ENCODE results near the gene TXNL4B.

The TXNL4B gene

GRCh38 chr16:72123426-72123825, 30.0 kb upstream of the TXNL4B start:
- H3K27ac Mint-ChIP-seq, result no peak overlapping the region
- peaks cover 11% of the 10 kb centered on the region for H3K4me1 Mint-ChIP-seq
- H3K4me3 Mint-ChIP-seq, result no peak overlapping the region
- H3K27me3 Mint-ChIP-seq, result no peaks in the 10 kb centered on the region
- no peaks in the 10 kb centered on the region for H3K36me3 Mint-ChIP-seq
- no peak for ATAC-seq
- H3K9me3 Mint-ChIP-seq, result no peaks in the 10 kb centered on the region

GRCh38 chr16:72122916-72123315, 29.5 kb upstream of the TXNL4B start:
- H3K9me3 Mint-ChIP-seq, result no peaks in the 10 kb centered on the region
- H3K27ac Mint-ChIP-seq, result no peak overlapping the region
- no peak overlapping the region for H3K4me3 Mint-ChIP-seq

GRCh38 chr16:72122308-72122707, 28.9 kb upstream of the TXNL4B start:
- no peaks in the 10 kb centered on the region for H3K36me3 Mint-ChIP-seq
- H3K27ac Mint-ChIP-seq, result no peak overlapping the region
- H3K9me3 Mint-ChIP-seq, result no peaks in the 10 kb centered on the region
- ATAC-seq, result no peak
- H3K27me3 Mint-ChIP-seq, result no peaks in the 10 kb centered on the region
- no peak overlapping the region for H3K4me3 Mint-ChIP-seq
- H3K4me1 Mint-ChIP-seq, result peaks cover 11% of the 10 kb centered on the region

More at GRCh38 chr16:72122916-72123315, 29.5 kb upstream of the TXNL4B start:
- Mint-ChIP-seq H3K27me3 (no peaks in the 10 kb centered on the region), H3K4me1 (peaks cover 11% of the 10 kb centered on the region), H3K36me3 (no peaks in the 10 kb centered on the region)
- ATAC-seq, result no peak

- Mint-ChIP-seq H3K4me1 (peaks cover 4% of the 10 kb centered on the region), H3K36me3 (peaks cover 4% of the 10 kb centered on the region), H3K27ac (no peak overlapping the region), H3K4me3 (no peak overlapping the region), H3K9me3 (no peaks in the 10 kb centered on the region), H3K27me3 (no peaks in the 10 kb centered on the region)
- ATAC-seq, result no peak
Measured at GRCh38 chr16:72120026-72120425, 26.6 kb upstream of the TXNL4B start.

GRCh38 chr16:72113616-72113945, 20.2 kb upstream of the TXNL4B start:
- no peak overlapping the region for H3K4me3 Mint-ChIP-seq
- H3K27ac Mint-ChIP-seq, result no peak overlapping the region
- ATAC-seq, result no peak
- H3K36me3 Mint-ChIP-seq, result peaks cover 66% of the 10 kb centered on the region
- no peaks in the 10 kb centered on the region for H3K9me3 Mint-ChIP-seq
- no peaks in the 10 kb centered on the region for H3K4me1 Mint-ChIP-seq
- no peaks in the 10 kb centered on the region for H3K27me3 Mint-ChIP-seq

GRCh38 chr16:72112906-72113615, 19.6 kb upstream of the TXNL4B start:
- ATAC-seq, result no peak
- no peak overlapping the region for H3K4me3 Mint-ChIP-seq
- peaks cover 71% of the 10 kb centered on the region for H3K36me3 Mint-ChIP-seq
- no peaks in the 10 kb centered on the region for H3K4me1 Mint-ChIP-seq
- no peak overlapping the region for H3K27ac Mint-ChIP-seq
- no peaks in the 10 kb centered on the region for H3K9me3 Mint-ChIP-seq
- H3K27me3 Mint-ChIP-seq, result no peaks in the 10 kb centered on the region

- H3K9me3 Mint-ChIP-seq, result no peaks in the 10 kb centered on the region
- H3K4me3 Mint-ChIP-seq, result no peak overlapping the region
- no peaks in the 10 kb centered on the region for H3K27me3 Mint-ChIP-seq
- H3K4me1 Mint-ChIP-seq, result no peaks in the 10 kb centered on the region
- no peak overlapping the region for H3K27ac Mint-ChIP-seq
- no peak for ATAC-seq
- peaks cover 78% of the 10 kb centered on the region for H3K36me3 Mint-ChIP-seq
Measured at GRCh38 chr16:72112452-72112792, 19.0 kb upstream of the TXNL4B start.

- Mint-ChIP-seq H3K36me3 (peaks cover 83% of the 10 kb centered on the region), H3K27ac (no peak overlapping the region), H3K27me3 (no peaks in the 10 kb centered on the region), H3K4me3 (no peak overlapping the region), H3K4me1 (no peaks in the 10 kb centered on the region), H3K9me3 (no peaks in the 10 kb centered on the region)
- no peak for ATAC-seq
Measured at GRCh38 chr16:72111657-72112451, 18.4 kb upstream of the TXNL4B start.

GRCh38 chr16:72110662-72111615, 17.5 kb upstream of the TXNL4B start:
- H3K9me3 Mint-ChIP-seq, result no peaks in the 10 kb centered on the region
- no peak for ATAC-seq
- no peak overlapping the region for H3K4me3 Mint-ChIP-seq
- H3K4me1 Mint-ChIP-seq, result no peaks in the 10 kb centered on the region
- H3K27me3 Mint-ChIP-seq, result no peaks in the 10 kb centered on the region
- H3K27ac Mint-ChIP-seq, result no peak overlapping the region
- H3K36me3 Mint-ChIP-seq, result peaks cover 93% of the 10 kb centered on the region

- Mint-ChIP-seq H3K9me3 (no peaks in the 10 kb centered on the region), H3K36me3 (peaks cover 98% of the 10 kb centered on the region), H3K27me3 (no peaks in the 10 kb centered on the region), H3K27ac (no peak overlapping the region), H3K4me1 (no peaks in the 10 kb centered on the region), H3K4me3 (no peak overlapping the region)
- no peak for ATAC-seq
Measured at GRCh38 chr16:72109966-72110530, 16.6 kb upstream of the TXNL4B start.

- no peak overlapping the region for H3K4me3 Mint-ChIP-seq
- no peak for ATAC-seq
- no peak overlapping the region for H3K27ac Mint-ChIP-seq
- H3K4me1 Mint-ChIP-seq, result no peaks in the 10 kb centered on the region
- no peaks in the 10 kb centered on the region for H3K9me3 Mint-ChIP-seq
- H3K27me3 Mint-ChIP-seq, result no peaks in the 10 kb centered on the region
- H3K36me3 Mint-ChIP-seq, result peaks cover 99% of the 10 kb centered on the region
Measured at GRCh38 chr16:72109300-72109699, 15.9 kb upstream of the TXNL4B start.

GRCh38 chr16:72108353-72109102, 15.1 kb upstream of the TXNL4B start:
- H3K27ac Mint-ChIP-seq, result no peak overlapping the region
- H3K4me3 Mint-ChIP-seq, result no peak overlapping the region
- no peaks in the 10 kb centered on the region for H3K27me3 Mint-ChIP-seq
- no peaks in the 10 kb centered on the region for H3K4me1 Mint-ChIP-seq
- no peak for ATAC-seq
- peaks cover 99% of the 10 kb centered on the region for H3K36me3 Mint-ChIP-seq
- no peaks in the 10 kb centered on the region for H3K9me3 Mint-ChIP-seq

GRCh38 chr16:72107371-72107770, 14.0 kb upstream of the TXNL4B start:
- H3K4me1 Mint-ChIP-seq, result no peaks in the 10 kb centered on the region
- no peak overlapping the region for H3K27ac Mint-ChIP-seq
- peaks cover 99% of the 10 kb centered on the region for H3K36me3 Mint-ChIP-seq
- no peak overlapping the region for H3K4me3 Mint-ChIP-seq
- no peak for ATAC-seq
- no peaks in the 10 kb centered on the region for H3K27me3 Mint-ChIP-seq
- no peaks in the 10 kb centered on the region for H3K9me3 Mint-ChIP-seq

GRCh38 chr16:72105978-72106377, 12.6 kb upstream of the TXNL4B start:
- Mint-ChIP-seq H3K9me3 (no peaks in the 10 kb centered on the region), H3K27ac (no peak overlapping the region), H3K4me1 (peaks cover 9% of the 10 kb centered on the region), H3K36me3 (peaks cover 98% of the 10 kb centered on the region), H3K4me3 (no peak overlapping the region), H3K27me3 (no peaks in the 10 kb centered on the region)
- ATAC-seq, result no peak

Measured in stimulated activated memory B cell treated with anti-CD40 and anti-IgM and Interleukin-4, amounts not matched to agents 10 μg/mL and 1 μg/mL and 100 μg/mL, for 72 hours (primary cell).